ENCODE data around the gene G3BP1. TPM values are rescaled to one million over a fixed set of nuclear protein-coding genes. Genes with fewer than 3 reads are reported as not detected.
A peak's percentile ranks its signal among the peaks of the same experiment; 100 is the strongest.

G3BP1 gene
- total RNA-seq, 1 donor, result 72.5 TPM

- Histone ChIP-seq H3K27me3 (ENCODE audit: insufficient read depth, low read length) (no peaks in the 10 kb centered on the region), H3K4me1 (ENCODE audit: insufficient read depth, low read length) (peaks cover 33% of the 10 kb centered on the region), H3K4me3 (ENCODE audit: low read length) (no peak overlapping the region), H3K9me3 (ENCODE audit: low read depth, low read length) (no peaks in the 10 kb centered on the region)
Measured at GRCh38 chr5:151741678-151742423, 29.9 kb upstream of the G3BP1 start.

- Histone ChIP-seq H3K9me3 (ENCODE audit: low read depth, low read length) (no peaks in the 10 kb centered on the region), H3K4me1 (ENCODE audit: insufficient read depth, low read length) (peaks cover 37% of the 10 kb centered on the region), H3K4me3 (ENCODE audit: low read length) (no peak overlapping the region), H3K27me3 (ENCODE audit: insufficient read depth, low read length) (no peaks in the 10 kb centered on the region)
Measured at GRCh38 chr5:151742870-151743294, 28.9 kb upstream of the G3BP1 start.

- Histone ChIP-seq H3K4me1 (ENCODE audit: insufficient read depth, low read length) (peaks cover 37% of the 10 kb centered on the region), H3K9me3 (ENCODE audit: low read depth, low read length) (no peaks in the 10 kb centered on the region), H3K4me3 (ENCODE audit: low read length) (no peak overlapping the region), H3K27me3 (ENCODE audit: insufficient read depth, low read length) (no peaks in the 10 kb centered on the region)
Measured at GRCh38 chr5:151743530-151743929, 28.2 kb upstream of the G3BP1 start.

DNA sequence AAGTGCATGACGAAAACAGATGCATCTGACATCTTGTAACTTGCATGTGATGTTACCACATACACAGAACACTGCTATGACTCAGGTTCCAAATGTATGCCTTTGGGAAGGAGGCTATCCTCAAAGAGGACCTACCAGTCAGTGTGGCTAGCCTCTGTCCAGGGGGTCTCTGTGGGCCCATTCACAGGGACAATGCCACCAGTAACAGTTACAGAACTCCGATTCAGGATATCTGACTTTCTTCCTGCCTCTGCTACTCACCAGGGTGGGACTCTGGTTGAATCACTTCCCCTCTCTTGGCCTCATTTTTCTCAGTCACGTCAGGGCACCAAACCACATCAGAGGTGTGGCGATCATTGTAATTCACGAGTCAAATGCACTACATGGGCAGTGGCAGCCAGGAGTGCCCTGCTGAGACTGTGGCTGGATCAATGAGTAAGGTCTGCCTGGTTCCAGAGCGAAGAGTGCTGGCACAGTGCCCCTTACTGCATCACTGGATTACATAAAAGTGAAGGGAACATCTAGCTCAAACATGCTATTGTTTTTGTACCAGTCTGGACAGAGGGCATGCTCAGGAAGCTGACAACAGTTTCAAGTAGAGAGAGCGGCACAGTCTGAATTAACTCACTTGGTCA is 26.6 kb upstream of the G3BP1 start:
- Histone ChIP-seq H3K4me3 (ENCODE audit: low read length) (no peak overlapping the region), H3K9me3 (ENCODE audit: low read depth, low read length) (no peaks in the 10 kb centered on the region), H3K4me1 (ENCODE audit: insufficient read depth, low read length) (peaks cover 51% of the 10 kb centered on the region), H3K27me3 (ENCODE audit: insufficient read depth, low read length) (no peaks in the 10 kb centered on the region)

DNA sequence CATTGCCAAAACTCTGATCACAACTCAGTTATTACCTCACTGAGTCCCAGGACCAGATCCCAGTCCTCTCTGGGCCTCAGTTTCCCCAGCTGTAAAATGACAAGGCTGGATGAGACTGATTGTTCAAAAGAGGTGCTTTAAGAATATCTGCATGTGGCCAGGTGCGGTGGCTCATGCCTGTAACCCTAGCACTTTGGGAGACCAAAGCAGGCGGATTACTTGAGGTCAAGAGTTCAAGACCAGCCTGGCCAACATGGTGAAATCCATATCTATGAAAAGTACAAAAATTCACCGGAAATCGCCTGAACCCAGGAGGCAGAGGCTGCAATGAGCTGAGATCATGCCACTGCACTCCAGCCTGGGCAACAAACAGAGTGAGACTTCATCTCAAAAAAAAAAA is 21.6 kb upstream of the G3BP1 start:
- Histone ChIP-seq H3K27me3 (ENCODE audit: insufficient read depth, low read length) (no peaks in the 10 kb centered on the region), H3K9me3 (ENCODE audit: low read depth, low read length) (no peaks in the 10 kb centered on the region), H3K4me3 (ENCODE audit: low read length) (no peak overlapping the region), H3K4me1 (ENCODE audit: insufficient read depth, low read length) (peaks cover 59% of the 10 kb centered on the region)

DNA sequence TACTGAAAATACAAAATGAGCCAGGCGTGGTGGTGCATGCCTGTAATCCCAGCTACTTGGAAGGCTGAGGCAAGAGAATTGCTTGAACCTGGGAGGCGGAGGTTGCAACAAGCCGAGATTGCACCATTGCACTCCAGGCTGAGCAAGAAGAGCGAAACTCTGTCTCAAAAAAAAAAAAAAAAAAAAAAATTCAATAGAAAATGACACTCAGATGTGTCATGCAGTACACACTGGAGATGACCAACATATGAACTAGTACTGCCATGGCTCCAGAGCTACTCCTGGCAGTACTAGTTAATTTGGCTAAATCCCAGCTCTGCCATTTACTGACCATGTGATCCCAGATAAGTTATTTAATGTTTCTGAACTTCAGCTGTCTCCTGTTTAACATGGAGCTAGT is 20.7 kb upstream of the G3BP1 start:
- H3K4me1 ChIP-seq (ENCODE audit: insufficient read depth, low read length), result peaks cover 52% of the 10 kb centered on the region
- no peaks in the 10 kb centered on the region for H3K27me3 ChIP-seq (ENCODE audit: insufficient read depth, low read length)
- no peaks in the 10 kb centered on the region for H3K9me3 ChIP-seq (ENCODE audit: low read depth, low read length)
- no peak overlapping the region for H3K4me3 ChIP-seq (ENCODE audit: low read length)

GRCh38 chr5:151751593-151751992 is 20.2 kb upstream of the G3BP1 start:
- peaks cover 52% of the 10 kb centered on the region for H3K4me1 ChIP-seq (ENCODE audit: insufficient read depth, low read length)
- no peak overlapping the region for H3K4me3 ChIP-seq (ENCODE audit: low read length)
- no peaks in the 10 kb centered on the region for H3K27me3 ChIP-seq (ENCODE audit: insufficient read depth, low read length)
- no peaks in the 10 kb centered on the region for H3K9me3 ChIP-seq (ENCODE audit: low read depth, low read length)

GRCh38 chr5:151755383-151755782 is 16.4 kb upstream of the G3BP1 start:
- H3K4me1 ChIP-seq (ENCODE audit: insufficient read depth, low read length), result peaks cover 52% of the 10 kb centered on the region
- H3K9me3 ChIP-seq (ENCODE audit: low read depth, low read length), result no peaks in the 10 kb centered on the region
- H3K27me3 ChIP-seq (ENCODE audit: insufficient read depth, low read length), result no peaks in the 10 kb centered on the region
- no peak overlapping the region for H3K4me3 ChIP-seq (ENCODE audit: low read length)

GRCh38 chr5:151757233-151758140 is 14.3 kb upstream of the G3BP1 start:
- no peaks in the 10 kb centered on the region for H3K27me3 ChIP-seq (ENCODE audit: insufficient read depth, low read length)
- H3K9me3 ChIP-seq (ENCODE audit: low read depth, low read length), result no peaks in the 10 kb centered on the region
- peaks cover 35% of the 10 kb centered on the region for H3K4me1 ChIP-seq (ENCODE audit: insufficient read depth, low read length)
- H3K4me3 ChIP-seq (ENCODE audit: low read length), result peak overlapping the region; percentile 91

GRCh38 chr5:151758141-151758429 is 13.7 kb upstream of the G3BP1 start:
- Histone ChIP-seq H3K9me3 (ENCODE audit: low read depth, low read length) (no peaks in the 10 kb centered on the region), H3K27me3 (ENCODE audit: insufficient read depth, low read length) (no peaks in the 10 kb centered on the region), H3K4me3 (ENCODE audit: low read length) (peak overlapping the region; percentile 91), H3K4me1 (ENCODE audit: insufficient read depth, low read length) (peaks cover 31% of the 10 kb centered on the region)

GRCh38 chr5:151758430-151759241 is 13.1 kb upstream of the G3BP1 start, which contains the start of gene ATOX1:
ATOX1 (minus strand) TSS chr5:151758631; CDS start chr5:151758551, 80 bp downstream.
- Histone ChIP-seq H3K27me3 (ENCODE audit: insufficient read depth, low read length) (no peaks in the 10 kb centered on the region), H3K9me3 (ENCODE audit: low read depth, low read length) (no peaks in the 10 kb centered on the region), H3K4me1 (ENCODE audit: insufficient read depth, low read length) (peaks cover 30% of the 10 kb centered on the region), H3K4me3 (ENCODE audit: low read length) (peak within 1 kb of the TSS; percentile 91)

GRCh38 chr5:151764801-151765200 is 7.0 kb upstream of the G3BP1 start:
- Histone ChIP-seq H3K4me3 (ENCODE audit: low read length) (no peak overlapping the region), H3K4me1 (ENCODE audit: insufficient read depth, low read length) (peaks cover 6% of the 10 kb centered on the region), H3K9me3 (ENCODE audit: low read depth, low read length) (no peaks in the 10 kb centered on the region), H3K27me3 (ENCODE audit: insufficient read depth, low read length) (no peaks in the 10 kb centered on the region)

GRCh38 chr5:151766975-151767374 is 4.8 kb upstream of the G3BP1 start:
- Histone ChIP-seq H3K4me1 (ENCODE audit: insufficient read depth, low read length) (peaks cover 16% of the 10 kb centered on the region), H3K27me3 (ENCODE audit: insufficient read depth, low read length) (no peaks in the 10 kb centered on the region), H3K4me3 (ENCODE audit: low read length) (no peak overlapping the region), H3K9me3 (ENCODE audit: low read depth, low read length) (no peaks in the 10 kb centered on the region)

DNA sequence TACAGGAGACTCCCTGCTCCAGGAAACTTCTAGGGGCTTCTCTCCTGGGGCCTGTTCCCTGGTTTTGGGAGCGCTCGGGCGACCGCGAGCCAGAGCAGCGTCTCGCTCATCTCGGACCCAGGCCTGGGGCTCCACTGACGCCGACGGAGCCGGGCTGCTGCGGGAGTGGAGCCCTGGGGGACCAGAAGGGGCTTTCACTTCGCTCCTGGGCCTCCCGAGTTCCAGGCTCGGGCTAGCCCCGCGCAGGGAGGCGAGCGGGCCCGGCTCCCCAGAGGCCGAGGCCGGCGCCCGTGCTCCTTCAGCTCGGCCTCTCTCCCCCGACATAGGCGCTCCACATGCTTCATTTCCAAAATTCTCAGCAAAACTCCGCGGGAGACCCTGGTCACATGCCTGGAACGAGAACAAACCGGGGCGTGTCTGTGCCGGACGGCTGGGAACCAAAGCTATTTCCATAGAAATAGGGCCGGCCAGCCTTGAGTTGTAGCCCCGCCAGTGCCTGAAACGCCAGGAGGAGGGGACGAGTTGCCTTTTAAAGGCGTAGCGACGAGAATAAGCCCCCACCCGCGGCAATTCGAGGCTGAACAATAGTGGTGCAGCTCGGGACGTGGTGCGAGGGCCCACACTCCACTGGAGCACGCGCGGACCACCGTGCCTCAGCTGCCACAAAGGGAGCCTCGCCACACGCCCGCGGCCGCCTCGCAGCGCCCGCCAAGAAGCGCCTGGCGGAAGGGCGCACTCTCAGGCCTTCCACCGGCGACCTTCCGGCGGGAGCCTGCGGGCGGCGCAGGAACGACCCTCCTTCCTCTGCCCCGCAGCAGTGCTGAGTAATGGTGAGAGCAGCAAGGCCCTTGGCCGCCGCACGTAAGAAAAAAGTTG is 1.1 kb upstream of the G3BP1 start:
- H3K4me3 ChIP-seq (ENCODE audit: low read length), result peak overlapping the region; percentile 93

More for the DNA sequence above, 1.1 kb upstream of the G3BP1 start:
- Histone ChIP-seq H3K27me3 (ENCODE audit: insufficient read depth, low read length) (no peaks in the 10 kb centered on the region), H3K9me3 (ENCODE audit: low read depth, low read length) (no peaks in the 10 kb centered on the region), H3K4me1 (ENCODE audit: insufficient read depth, low read length) (peaks cover 43% of the 10 kb centered on the region)
